Loucy (cell line): ENCODE data around the gene ACOXL.

ENCODE experiments used
- EZH2phosphoT487 ChIP-seq: fragments of 200-600 bp; IDR thresholded peaks from 2 replicates; pipeline ENCODE4 v1.6.1; 2018; ENCODE audit warnings: antibody characterized with exemption, mild to moderate bottlenecking, moderate library complexity, borderline replicate concordance
- TF ChIP-seq, protein P1 (sequence below): fragments of 200-600 bp; sonication (generic); conservative IDR thresholded peaks from 2 replicates; pipeline ENCODE4 v1.5.1; 2014; ENCODE audit warnings: mild to moderate bottlenecking, antibody characterized with exemption, low read length

GRCh38 chr2:111101592-111101991, 369.2 kb downstream of the ACOXL start:
- TF ChIP-seq, protein P1, sequence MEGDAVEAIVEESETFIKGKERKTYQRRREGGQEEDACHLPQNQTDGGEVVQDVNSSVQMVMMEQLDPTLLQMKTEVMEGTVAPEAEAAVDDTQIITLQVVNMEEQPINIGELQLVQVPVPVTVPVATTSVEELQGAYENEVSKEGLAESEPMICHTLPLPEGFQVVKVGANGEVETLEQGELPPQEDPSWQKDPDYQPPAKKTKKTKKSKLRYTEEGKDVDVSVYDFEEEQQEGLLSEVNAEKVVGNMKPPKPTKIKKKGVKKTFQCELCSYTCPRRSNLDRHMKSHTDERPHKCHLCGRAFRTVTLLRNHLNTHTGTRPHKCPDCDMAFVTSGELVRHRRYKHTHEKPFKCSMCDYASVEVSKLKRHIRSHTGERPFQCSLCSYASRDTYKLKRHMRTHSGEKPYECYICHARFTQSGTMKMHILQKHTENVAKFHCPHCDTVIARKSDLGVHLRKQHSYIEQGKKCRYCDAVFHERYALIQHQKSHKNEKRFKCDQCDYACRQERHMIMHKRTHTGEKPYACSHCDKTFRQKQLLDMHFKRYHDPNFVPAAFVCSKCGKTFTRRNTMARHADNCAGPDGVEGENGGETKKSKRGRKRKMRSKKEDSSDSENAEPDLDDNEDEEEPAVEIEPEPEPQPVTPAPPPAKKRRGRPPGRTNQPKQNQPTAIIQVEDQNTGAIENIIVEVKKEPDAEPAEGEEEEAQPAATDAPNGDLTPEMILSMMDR = no peak
- TF ChIP-seq EZH2phosphoT487 = no peak
